ENCODE data around the gene NTN3.
A peak's percentile ranks its signal among the peaks of the same experiment; 100 is the strongest.
"Not testable (repeated sequence)": the region's sequence is repeated elsewhere in the genome, so short reads cannot be mapped to it uniquely, and the experiment has no call there.

The NTN3 gene

GRCh38 chr16:2466667-2467527, 4.2 kb upstream of the NTN3 start:
- DNase-seq: peak; percentile 48

GRCh38 chr16:2467528-2468232, 3.4 kb upstream of the NTN3 start:
- peak; percentile 90 for DNase-seq

DNA sequence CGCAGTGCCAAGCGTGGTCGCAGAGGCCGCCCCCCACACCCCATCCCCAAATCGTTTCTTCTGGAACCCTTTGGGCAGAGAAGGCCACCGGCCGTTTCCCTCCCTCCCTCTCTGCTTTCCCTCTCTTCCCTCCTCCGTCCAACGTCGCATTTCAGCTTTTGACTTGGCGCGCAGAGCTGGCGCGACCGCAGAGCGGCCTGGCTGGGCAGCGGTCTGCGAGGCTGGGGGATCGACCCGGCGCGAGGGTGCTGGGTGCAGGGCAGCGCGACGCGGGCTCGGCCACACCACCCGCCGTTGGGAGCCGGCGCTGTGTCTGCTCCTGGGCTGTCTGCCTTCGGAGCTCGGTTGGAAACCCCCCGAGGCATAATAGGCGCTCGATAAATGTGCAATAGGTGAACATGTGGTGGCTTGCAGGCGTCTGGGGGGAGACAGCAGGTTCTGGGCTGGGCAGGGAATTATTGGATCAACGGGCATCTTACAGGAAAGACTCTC, 2.8 kb upstream of the NTN3 start:
- peak; percentile 61 for DNase-seq

DNA sequence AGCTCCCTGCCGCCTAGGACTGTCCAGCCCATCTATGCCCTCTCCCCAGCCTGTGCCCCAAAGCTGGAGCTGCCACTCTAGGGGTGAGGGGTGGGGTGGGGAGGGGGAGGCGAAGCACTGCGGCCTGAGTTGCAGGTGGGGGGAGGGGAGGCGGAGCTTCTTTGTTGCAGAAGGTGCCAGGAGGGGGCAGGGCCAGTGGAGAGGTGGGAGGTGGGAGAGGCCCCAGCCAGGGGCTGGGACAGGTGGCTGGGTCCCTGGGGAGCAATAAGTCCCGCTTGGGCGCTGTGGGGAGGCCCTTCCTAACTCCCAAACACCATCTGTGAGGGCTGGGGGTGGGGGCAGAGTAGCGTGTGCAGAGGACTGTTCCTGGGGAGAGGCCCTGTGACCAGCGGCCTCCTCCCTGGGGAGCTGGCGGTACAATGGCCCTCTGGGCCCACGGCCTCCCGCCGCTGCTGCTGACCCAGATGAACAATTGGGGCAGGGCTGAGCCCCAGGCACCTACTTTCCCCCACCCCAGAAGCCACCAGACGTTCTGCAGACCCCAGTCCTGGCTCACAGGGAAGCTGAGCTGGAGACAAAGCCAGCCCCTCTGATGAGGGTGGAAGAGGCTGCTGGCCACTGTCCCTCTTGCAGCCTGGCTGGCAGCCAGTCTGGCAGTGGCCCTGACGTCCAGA, 2.2 kb upstream of the NTN3 start:
- peak; percentile 48 for DNase-seq

DNA sequence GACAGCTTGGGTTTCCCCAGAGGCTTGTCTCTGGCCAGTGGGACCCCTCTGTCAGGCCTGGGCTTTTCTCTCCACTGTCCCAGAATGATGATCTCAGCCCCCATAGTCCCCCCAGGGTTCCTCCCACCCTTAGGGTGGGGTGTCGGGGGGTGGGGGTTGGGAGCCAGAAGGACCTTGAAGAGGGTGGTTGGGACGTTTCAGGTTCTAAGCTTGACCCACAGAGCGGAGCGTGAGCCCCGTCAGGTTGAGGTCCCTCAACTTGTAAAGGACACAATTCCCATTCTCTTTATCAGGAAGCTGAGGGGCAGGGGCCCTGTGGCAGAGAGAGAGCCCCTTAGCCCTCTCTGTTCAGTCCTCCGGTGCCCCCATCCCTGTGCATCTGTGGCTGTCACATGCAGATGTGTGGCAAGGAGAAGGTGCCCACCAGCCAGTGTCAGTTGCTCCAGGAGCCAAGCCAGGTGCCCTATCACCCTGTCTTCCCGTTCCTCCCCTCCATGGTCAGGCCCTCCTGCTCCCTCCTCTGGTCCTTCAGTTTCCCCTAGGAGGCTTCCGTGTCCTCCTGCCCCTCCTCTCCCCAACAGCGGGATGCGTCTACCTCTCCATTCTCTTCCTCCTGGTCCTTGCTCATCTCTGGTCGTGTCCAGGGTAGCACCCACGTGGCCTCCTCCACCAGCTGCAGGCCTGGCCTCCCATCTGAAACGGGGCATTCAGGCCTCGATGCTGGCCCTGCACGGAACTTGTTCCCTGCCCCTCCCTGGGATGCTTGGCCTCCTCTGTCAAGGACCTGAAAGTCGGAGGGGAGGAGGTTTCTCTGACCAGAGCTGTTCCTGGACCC, 1.5 kb upstream of the NTN3 start:
- DNase-seq: no peak

DNA sequence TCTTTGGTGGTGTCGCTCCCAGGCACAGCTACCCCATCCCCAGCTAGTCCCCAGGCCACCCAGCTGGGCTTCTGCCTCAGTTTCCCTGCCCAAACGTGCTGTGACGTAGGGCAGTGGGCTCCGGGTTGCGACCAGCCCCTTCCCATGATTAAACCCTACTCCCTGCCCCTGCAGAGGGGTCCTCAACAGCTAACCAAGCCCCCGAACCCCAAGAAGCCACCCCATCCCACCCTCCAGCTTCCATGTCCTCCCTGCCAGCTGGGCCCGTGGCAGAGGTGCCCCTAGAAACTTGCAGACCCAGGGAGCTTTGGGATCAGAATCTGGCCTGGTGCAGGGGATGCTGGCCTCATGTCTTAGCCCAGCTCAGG, 879 bp upstream of the NTN3 start:
- DNase-seq: no peak

DNA sequence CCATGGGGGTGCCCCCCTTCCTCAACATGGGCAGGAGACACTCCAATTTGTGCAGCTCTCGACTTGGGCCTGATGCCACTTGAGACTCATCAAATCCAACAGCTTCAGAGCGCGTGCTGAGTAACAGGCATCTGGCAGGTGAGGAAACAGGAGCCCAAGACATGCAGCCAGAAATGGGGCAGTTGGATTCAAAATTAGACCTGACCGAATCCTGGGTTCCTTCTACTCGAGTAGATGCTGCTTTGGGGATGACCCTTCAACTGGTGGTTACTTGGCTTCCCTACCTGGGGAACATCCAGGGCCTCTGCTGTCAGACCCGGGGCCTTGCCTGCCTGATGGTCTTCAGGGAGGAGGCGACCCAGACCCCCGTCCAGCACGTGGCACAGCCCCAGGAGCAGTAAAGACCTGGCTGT, 488 bp upstream of the NTN3 start:
- peak; percentile 44 for DNase-seq

GRCh38 chr16:2471653-2472487, 773 bp downstream of the NTN3 start:
- peak; percentile 38 for DNase-seq

GRCh38 chr16:2472488-2472864, 1.4 kb downstream of the NTN3 start:
- no peak for DNase-seq

GRCh38 chr16:2472885-2473445, 1.9 kb downstream of the NTN3 start:
- DNase-seq: no peak

DNA sequence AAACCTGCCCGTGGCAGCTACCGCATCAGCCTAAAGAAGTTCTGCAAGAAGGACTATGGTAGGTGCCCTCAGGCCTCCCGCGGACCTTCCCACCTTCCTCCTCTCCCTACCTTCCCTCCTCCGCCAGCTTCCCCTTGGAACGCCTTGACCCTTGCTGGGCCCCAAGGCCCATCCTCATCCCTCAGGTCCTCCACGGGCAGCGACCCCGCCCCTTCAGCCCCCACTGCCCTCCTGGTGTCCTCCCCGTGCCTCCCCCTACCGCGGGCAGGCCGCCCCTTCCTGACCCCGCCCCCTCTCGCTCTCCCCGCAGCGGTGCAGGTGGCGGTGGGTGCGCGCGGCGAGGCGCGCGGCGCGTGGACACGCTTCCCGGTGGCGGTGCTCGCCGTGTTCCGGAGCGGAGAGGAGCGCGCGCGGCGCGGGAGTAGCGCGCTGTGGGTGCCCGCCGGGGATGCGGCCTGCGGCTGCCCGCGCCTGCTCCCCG, 2.4 kb downstream of the NTN3 start:
- peak; percentile 40 for DNase-seq

- peak; percentile 80 for DNase-seq
Measured at GRCh38 chr16:2473999-2474876, 3.1 kb downstream of the NTN3 start.

DNA sequence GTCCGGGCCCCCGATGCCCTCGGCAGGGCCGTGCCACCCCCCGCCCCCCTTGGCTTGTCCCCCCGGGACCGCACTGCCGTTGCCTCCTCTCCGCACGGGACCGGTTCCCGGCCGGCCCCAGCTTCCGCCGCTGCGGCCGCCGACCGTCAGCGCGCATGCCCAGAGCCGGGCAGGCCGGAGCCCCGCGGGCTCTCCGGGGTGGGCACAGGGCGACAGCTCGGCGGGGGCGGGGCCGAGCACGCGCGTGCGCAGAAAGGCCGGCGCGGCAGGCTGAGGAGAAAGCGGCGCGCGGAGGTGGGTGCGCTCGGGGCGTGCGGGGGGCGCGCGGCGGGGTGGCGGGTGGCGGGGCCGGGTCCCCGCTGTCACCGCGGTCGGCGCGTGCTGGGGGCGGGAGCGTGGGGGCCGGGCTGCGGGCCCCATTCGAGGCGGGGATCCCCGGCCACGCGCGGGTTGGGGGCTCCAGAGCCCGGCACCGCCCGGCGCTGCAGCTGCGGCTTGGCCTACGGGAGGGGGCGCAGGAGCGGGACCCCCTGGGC, 3.8 kb downstream of the NTN3 start, which contains the start of gene TBC1D24:
Gene TBC1D24, plus strand, starts transcription at position 251 of the 536 bp plus-strand sequence. CDS start 21,022 bp downstream, outside the sequence.
- DNase-seq: peak; percentile 95

DNA sequence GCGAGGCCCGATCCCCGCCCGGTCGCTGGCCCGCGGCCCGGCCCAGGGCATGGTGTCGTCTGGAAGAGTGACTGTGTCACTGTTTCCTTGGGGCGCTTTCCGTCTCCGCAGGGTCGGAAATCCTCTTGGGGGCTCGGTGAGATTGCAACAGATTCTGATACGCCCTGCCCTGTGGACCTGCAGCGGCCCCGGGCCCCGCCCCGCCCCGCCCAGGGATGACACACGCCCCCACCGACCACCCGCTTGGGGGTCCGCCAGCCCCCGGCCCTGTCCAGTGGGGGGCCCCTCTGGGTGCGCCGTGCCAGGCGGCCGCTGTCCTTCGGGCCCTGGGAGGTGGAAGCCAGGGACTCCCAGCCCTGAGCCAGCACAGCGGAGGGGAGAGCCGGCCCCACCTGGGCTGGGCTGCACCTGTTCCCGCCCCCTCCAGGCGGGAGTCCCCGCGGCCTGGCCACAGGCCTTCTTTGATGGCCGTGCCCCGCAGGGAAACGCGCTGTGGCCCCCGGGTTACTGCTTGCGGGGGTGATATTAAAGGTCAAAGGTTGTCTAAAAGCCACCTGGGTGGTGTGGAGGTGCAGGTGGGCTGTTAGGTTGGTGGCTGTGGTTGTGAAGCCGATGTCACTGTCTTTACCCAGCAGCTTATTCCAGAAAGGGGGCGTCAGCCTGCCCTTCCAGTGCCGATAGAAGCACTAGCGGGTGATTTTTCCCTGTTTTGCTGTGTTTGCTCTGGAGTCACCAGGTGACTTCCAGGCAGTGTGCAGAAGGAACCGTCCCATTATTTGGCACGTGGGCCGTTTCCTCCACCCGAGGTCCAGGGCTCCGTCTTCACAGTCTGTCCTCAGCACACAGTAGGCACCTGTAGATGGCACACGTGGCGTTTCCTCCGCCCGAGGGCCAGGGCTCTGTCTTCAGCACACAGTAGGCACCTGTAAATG, 4.6 kb downstream of the NTN3 start:
- peak; percentile 75 for DNase-seq

- no peak for DNase-seq
Measured at GRCh38 chr16:2476345-2476720, 5.2 kb downstream of the NTN3 start.

- no peak for DNase-seq
Measured at GRCh38 chr16:2476741-2477140, 5.6 kb downstream of the NTN3 start.

DNA sequence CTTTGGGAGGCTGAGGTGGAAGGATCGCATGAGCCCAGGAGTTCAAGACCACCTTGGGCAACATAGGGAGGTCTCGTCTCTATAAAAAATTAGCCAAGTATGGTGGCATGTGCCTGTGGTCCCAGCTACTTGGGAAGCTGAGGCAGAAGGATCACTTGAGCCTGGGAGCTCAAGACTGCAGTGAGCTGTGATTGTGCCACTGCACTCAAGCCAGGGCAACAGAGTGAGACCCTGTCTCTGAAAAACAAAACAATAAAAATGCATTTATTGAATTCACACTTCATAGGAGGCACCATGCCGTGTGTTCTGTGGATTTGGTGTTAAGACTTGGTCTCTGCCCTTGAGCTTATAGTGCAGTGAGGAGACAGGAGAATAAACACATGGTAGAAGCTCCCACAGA, 6.2 kb downstream of the NTN3 start:
- no peak for DNase-seq

DNA sequence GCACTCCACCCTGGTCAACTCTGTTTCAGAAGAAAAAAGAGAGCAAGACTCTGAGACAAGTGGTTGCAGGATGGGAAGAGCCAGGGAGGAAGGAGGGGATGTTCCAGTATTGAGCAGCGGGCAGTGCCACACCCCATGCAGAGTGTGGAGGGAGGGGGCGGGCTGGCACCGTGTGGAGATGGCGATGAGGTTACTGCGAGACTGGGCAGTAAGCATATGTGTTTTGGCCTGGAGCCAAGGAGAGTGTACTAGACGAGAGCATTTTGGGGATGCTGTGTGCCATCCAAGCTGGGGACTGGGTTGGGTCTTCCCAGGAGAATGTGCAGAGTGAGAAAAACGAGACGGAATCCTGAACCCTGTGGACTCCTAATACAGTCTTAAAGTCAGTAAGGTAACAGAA, 7.2 kb downstream of the NTN3 start:
- DNase-seq: peak; percentile 66

DNA sequence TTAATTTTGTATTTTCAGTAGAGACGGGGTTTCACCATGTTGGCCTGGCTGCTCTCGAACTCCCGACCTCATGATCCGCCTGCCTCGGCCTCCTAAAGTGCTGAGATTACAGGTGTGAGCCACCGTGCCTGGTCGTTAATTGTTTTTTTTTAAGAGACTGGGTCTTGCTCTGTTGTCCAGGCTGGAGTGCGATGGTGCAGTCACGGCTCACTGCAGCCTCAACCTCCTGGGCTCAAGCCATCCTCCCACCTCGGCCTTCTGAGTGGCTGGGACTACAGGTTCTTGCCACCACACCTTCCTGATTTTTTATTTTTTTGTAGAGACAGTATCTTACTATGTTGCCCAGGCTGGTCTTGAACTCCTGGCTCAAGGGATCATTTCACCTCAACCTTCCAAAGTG, 8.9 kb downstream of the NTN3 start:
- DNase-seq: not testable (repeated sequence)
